Gastrocnemius medialis (tissue), 4 donors: ENCODE data around the gene NEO1. TPM values are rescaled to one million over a fixed set of nuclear protein-coding genes. Genes with fewer than 3 reads are reported as not detected.

Source experiments
- ATAC-seq, 2 donors: fragments of 150-250 bp; one replicate each; pipeline ENCODE4 v1.9.1; 2016
- DNase-seq, 2 donors: peaks; one replicate each; pipeline ENCODE4 v3.0.0-alpha.2; 2019
- H3K27ac ChIP-seq, 4 donors: fragments of 200-600 bp; sonication (generic); 1 replicate in 1 of 4; 2 replicates in 3 of 4; pipeline ENCODE4 v1.5.1; 2016 to 2018; ENCODE audit warnings: mild to moderate bottlenecking in 2 of 4, moderate library complexity in 1 of 4
- H3K27me3 ChIP-seq, 3 donors: fragments of 200-600 bp; sonication (generic) in 2 of 3; 1 replicate in 1 of 3; 2 replicates in 2 of 3; pipeline versions ENCODE4 v1.5.1 to v1.6.0; 2016 to 2019; ENCODE audit warnings: mild to moderate bottlenecking in 1 of 3, moderate library complexity in 1 of 3
- H3K36me3 ChIP-seq, 2 donors: fragments of 200-600 bp; sonication (generic) in 1 of 2; one replicate each; pipeline ENCODE4 v1.5.1; 2017 to 2018
- H3K4me1 ChIP-seq, 2 donors: fragments of 200-600 bp; sonication (generic) in 1 of 2; one replicate each; pipeline ENCODE4 v1.5.1; 2016 to 2017; ENCODE audit warnings: mild to moderate bottlenecking in 2 of 2
- H3K4me3 ChIP-seq, 4 donors: fragments of 200-600 bp; sonication (generic) in 3 of 4; 1 replicate in 1 of 4; 2 replicates in 3 of 4; pipeline ENCODE4 v1.5.1; 2016 to 2019; ENCODE audit warnings: mild to moderate bottlenecking in 2 of 4
- H3K9me3 ChIP-seq, 3 donors: fragments of 200-600 bp; sonication (generic) in 2 of 3; 1 replicate in 1 of 3; 2 replicates in 2 of 3; pipeline ENCODE4 v1.5.1; 2016 to 2019
- CTCF ChIP-seq, 5 experiments: fragments of 450-650 bp in 3 of 5; fragments of 200-600 bp in 2 of 5; sonication (generic) in 2 of 5; IDR thresholded peaks in 4 of 5; conservative IDR thresholded peaks in 1 of 5; 1 replicate in 4 of 5; 2 replicates in 1 of 5; pipeline ENCODE4 v1.5.1; 2016 to 2019; ENCODE audit warnings: antibody characterized with exemption in 5 of 5, mild to moderate bottlenecking in 3 of 5, moderate library complexity in 3 of 5
- POLR2A ChIP-seq, 2 donors: fragments of 450-650 bp; IDR thresholded peaks; one replicate each; pipeline ENCODE4 v1.6.1; 2017; ENCODE audit warnings: antibody characterized with exemption in 2 of 2, mild to moderate bottlenecking in 2 of 2, moderate library complexity in 2 of 2
- in situ Hi-C, 4 donors: fragments of 200-750 bp; cut with MboI; loops; one replicate each; pipeline versions ENCODE4 v1.15.0 to v1.8.0; 2017; ENCODE audit warnings: low sequenced_read_pairs in 4 of 4
- intact Hi-C: fragments of 100-400 bp; cut with DNase I; formaldehyde crosslinking; loops from one replicate; pipeline ENCODE4 v1.15.1; 2023; ENCODE audit warnings: low total_unique reads
- total RNA-seq, 4 donors: library from RNA; depleted of rRNA; stranded (reverse); fragments of >200 nt; gene quantifications; one replicate each; pipeline versions ENCODE4 v1.1.0 to v1.2.3, GENCODE V29; 2016

Gene NEO1
- total RNA-seq, 4 donors from 2014 or later: 13.8 to 32.0 (median 20.3) TPM

GRCh38 chr15:73331991-73332925 is 280.0 kb downstream of the NEO1 start:
- intact Hi-C loops: no loop called here
- in situ Hi-C loops: no loop called here

GRCh38 chr15:73333001-73333400 is 280.7 kb downstream of the NEO1 start:
- Histone ChIP-seq H3K27me3 (no peaks in the 10 kb centered on the region), H3K27ac (no peak overlapping the region), H3K4me1 (no peaks in the 10 kb centered on the region), H3K36me3 (no peaks in the 10 kb centered on the region), H3K4me3 (no peak overlapping the region), H3K9me3 (no peaks in the 10 kb centered on the region)
- no peak for ATAC-seq
- TF ChIP-seq POLR2A (IDR thresholded peaks at IDR 0.05) (no peak), CTCF (IDR thresholded peaks at IDR 0.05 in 4 of 5, conservative IDR thresholded peaks at IDR 0.05 in 1 of 5) (no peak)
- no peak for DNase-seq
- intact Hi-C loops: no loop called here
- in situ Hi-C loops: no loop called here

More at GRCh38 chr15:73331991-73332925, 280.0 kb downstream of the NEO1 start:
- no peak for DNase-seq
- TF ChIP-seq CTCF (IDR thresholded peaks at IDR 0.05 in 4 of 5, conservative IDR thresholded peaks at IDR 0.05 in 1 of 5) (no peak), POLR2A (IDR thresholded peaks at IDR 0.05) (no peak)
- Histone ChIP-seq H3K36me3 (no peaks in the 10 kb centered on the region), H3K27ac (no peak overlapping the region), H3K9me3 (no peaks in the 10 kb centered on the region), H3K27me3 (no peaks in the 10 kb centered on the region), H3K4me3 (no peak overlapping the region), H3K4me1 (no peaks in the 10 kb centered on the region)
- no peak for ATAC-seq

GRCh38 chr15:73334086-73334485 is 281.8 kb downstream of the NEO1 start:
- DNase-seq (no peak), ATAC-seq (no peak)
- no peak overlapping the region for H3K27ac ChIP-seq
- in situ Hi-C loops: no loop called here
- H3K27me3 ChIP-seq: no peaks in the 10 kb centered on the region
- no peak overlapping the region for H3K4me3 ChIP-seq
- intact Hi-C loops: no loop called here
- H3K36me3 ChIP-seq: no peaks in the 10 kb centered on the region
- no peaks in the 10 kb centered on the region for H3K9me3 ChIP-seq
- TF ChIP-seq CTCF (IDR thresholded peaks at IDR 0.05 in 4 of 5, conservative IDR thresholded peaks at IDR 0.05 in 1 of 5): no peak
- TF ChIP-seq POLR2A (IDR thresholded peaks at IDR 0.05): no peak
- H3K4me1 ChIP-seq: no peaks in the 10 kb centered on the region

GRCh38 chr15:73335026-73335425 is 282.8 kb downstream of the NEO1 start:
- Histone ChIP-seq H3K36me3 (no peaks in the 10 kb centered on the region), H3K27ac (no peak overlapping the region), H3K27me3 (no peaks in the 10 kb centered on the region), H3K4me3 (no peak overlapping the region), H3K9me3 (no peaks in the 10 kb centered on the region), H3K4me1 (no peaks in the 10 kb centered on the region)
- intact Hi-C loops (no loop called here), in situ Hi-C loops (no loop called here)
- ATAC-seq (no peak), DNase-seq (no peak)
- TF ChIP-seq POLR2A (IDR thresholded peaks at IDR 0.05): no peak
- no peak for TF ChIP-seq CTCF (IDR thresholded peaks at IDR 0.05 in 4 of 5, conservative IDR thresholded peaks at IDR 0.05 in 1 of 5)
